Natural killer cell treated with Interleukin-12 subunit alpha and Interleukin-12 subunit beta and Interleukin-15 and Interleukin-18, amount 100 ng/mL, for 72 hours (primary cell): ENCODE data around the gene CD28. TPM values are rescaled to one million over a fixed set of nuclear protein-coding genes. Genes with fewer than 3 reads are reported as not detected.
A peak's percentile ranks its signal among the peaks of the same experiment; 100 is the strongest.

ENCODE experiments used
- ATAC-seq, 2 donors: fragments of 150-1000 bp; cut with Tn5 transposase in 1 of 2; sonication (Bioruptor Pico), chemical (Tn5 transposase) in 1 of 2; 2 replicates each; pipeline ENCODE4 v1.10.0; 2021
- DNase-seq: peaks from one replicate; pipeline ENCODE4 v3.0.0; 2022; ENCODE audit warnings: low spot score
- H3K27ac Mint-ChIP-seq, 2 donors: 1 replicate in 1 of 2; 2 replicates in 1 of 2; pipeline ENCODE4 v1.8.0; 2022; ENCODE audit warnings: mixed read lengths in 2 of 2, mild to moderate bottlenecking in 1 of 2, moderate library complexity in 1 of 2
- H3K27me3 Mint-ChIP-seq, 2 donors: 1 replicate in 1 of 2; 2 replicates in 1 of 2; pipeline ENCODE4 v1.8.0; 2022; ENCODE audit warnings: mixed read lengths in 2 of 2
- H3K36me3 Mint-ChIP-seq: one replicate; pipeline ENCODE4 v1.8.0; 2022; ENCODE audit warnings: mixed read lengths
- H3K4me1 Mint-ChIP-seq, 2 donors: 1 replicate in 1 of 2; 2 replicates in 1 of 2; pipeline ENCODE4 v1.8.0; 2022; ENCODE audit warnings: low read depth in 2 of 2, mixed read lengths in 2 of 2, mild to moderate bottlenecking in 1 of 2
- H3K4me3 Mint-ChIP-seq: one replicate; pipeline ENCODE4 v1.8.0; 2022; ENCODE audit warnings: mixed read lengths
- H3K9me3 Mint-ChIP-seq: 2 replicates; pipeline ENCODE4 v1.8.0; 2022; ENCODE audit warnings: mixed read lengths
- total RNA-seq, 2 donors: library from RNA; stranded (reverse); gene quantifications; one replicate each; pipeline ENCODE4 v1.2.3, GENCODE V29; 2022

The CD28 gene
- total RNA-seq, 2 donors from 2014 or later = 2.5 to 3.2 TPM

- H3K4me1 Mint-ChIP-seq = peaks cover 6 to 8% of the 10 kb centered on the region in 2 donors
- no peaks in the 10 kb centered on the region for H3K9me3 Mint-ChIP-seq
- DNase-seq = no peak
- H3K27me3 Mint-ChIP-seq = peaks cover 10 to 15% of the 10 kb centered on the region in 2 donors
- H3K36me3 Mint-ChIP-seq = no peaks in the 10 kb centered on the region
- H3K27ac Mint-ChIP-seq = peak overlapping the region in 1 of 2 donors; percentile 98
- ATAC-seq = no peak
- H3K4me3 Mint-ChIP-seq = no peak overlapping the region
Observed at GRCh38 chr2:203711399-203711798, 5.0 kb downstream of the CD28 start.

- H3K36me3 Mint-ChIP-seq = no peaks in the 10 kb centered on the region
Observed at GRCh38 chr2:203713381-203713780, 6.9 kb downstream of the CD28 start.

GRCh38 chr2:203714112-203714511 lies 7.7 kb downstream of the CD28 start:
- no peak for ATAC-seq
- Mint-ChIP-seq H3K9me3 (peaks cover 3% of the 10 kb centered on the region), H3K4me3 (no peak overlapping the region), H3K4me1 (peaks cover 13 to 15% of the 10 kb centered on the region in 2 donors), H3K36me3 (no peaks in the 10 kb centered on the region), H3K27me3 (peaks cover 10 to 15% of the 10 kb centered on the region in 2 donors), H3K27ac (no peak overlapping the region)
- no peak for DNase-seq

More at GRCh38 chr2:203713381-203713780, 6.9 kb downstream of the CD28 start:
- no peak overlapping the region for H3K4me3 Mint-ChIP-seq
- H3K4me1 Mint-ChIP-seq = peaks cover 9 to 10% of the 10 kb centered on the region in 2 donors
- H3K9me3 Mint-ChIP-seq = peaks cover 3% of the 10 kb centered on the region
- no peak for DNase-seq
- peak overlapping the region in 1 of 2 donors; percentile 14 for H3K27ac Mint-ChIP-seq
- ATAC-seq = no peak
- peaks cover 10 to 15% of the 10 kb centered on the region in 2 donors for H3K27me3 Mint-ChIP-seq

- H3K4me3 Mint-ChIP-seq = no peak overlapping the region
- DNase-seq (no peak), ATAC-seq (no peak)
- peaks cover 10 to 17% of the 10 kb centered on the region in 2 donors for H3K27me3 Mint-ChIP-seq
- peaks cover 21 to 22% of the 10 kb centered on the region in 2 donors for H3K4me1 Mint-ChIP-seq
- peak overlapping the region in 1 of 2 donors; percentile 4 for H3K27ac Mint-ChIP-seq
- H3K9me3 Mint-ChIP-seq = peaks cover 3% of the 10 kb centered on the region
- H3K36me3 Mint-ChIP-seq = no peaks in the 10 kb centered on the region
Observed at GRCh38 chr2:203715744-203716143, 9.3 kb downstream of the CD28 start.

- Mint-ChIP-seq H3K9me3 (peaks cover 3% of the 10 kb centered on the region), H3K27ac (peak overlapping the region in 1 of 2 donors; percentile 15)
- no peak for DNase-seq
Observed at GRCh38 chr2:203718087-203718486, 11.6 kb downstream of the CD28 start.

GRCh38 chr2:203719456-203720410 lies 13.3 kb downstream of the CD28 start:
- Mint-ChIP-seq H3K4me3 (peak overlapping the region; percentile 9), H3K9me3 (peaks cover 3% of the 10 kb centered on the region), H3K27me3 (peaks cover 0 to 22% of the 10 kb centered on the region in 2 donors), H3K27ac (peak overlapping the region; percentile 15 to 66), H3K36me3 (no peaks in the 10 kb centered on the region), H3K4me1 (peaks cover 16 to 27% of the 10 kb centered on the region in 2 donors)
- DNase-seq (no peak), ATAC-seq (no peak)

More at GRCh38 chr2:203718087-203718486, 11.6 kb downstream of the CD28 start:
- peak; percentile 76 to 86 for ATAC-seq
- Mint-ChIP-seq H3K4me3 (peak overlapping the region; percentile 23), H3K27me3 (peaks cover 6 to 23% of the 10 kb centered on the region in 2 donors), H3K4me1 (peaks cover 21 to 27% of the 10 kb centered on the region in 2 donors), H3K36me3 (no peaks in the 10 kb centered on the region)

- no peak overlapping the region for H3K4me3 Mint-ChIP-seq
- H3K36me3 Mint-ChIP-seq = no peaks in the 10 kb centered on the region
- ATAC-seq (no peak), DNase-seq (no peak)
- H3K27ac Mint-ChIP-seq = peak overlapping the region; percentile 21 to 56
- H3K4me1 Mint-ChIP-seq = peaks cover 16 to 27% of the 10 kb centered on the region in 2 donors
- H3K27me3 Mint-ChIP-seq = peaks cover 0 to 17% of the 10 kb centered on the region in 2 donors
- peaks cover 3% of the 10 kb centered on the region for H3K9me3 Mint-ChIP-seq
Observed at GRCh38 chr2:203720915-203721672, 14.7 kb downstream of the CD28 start.

DNA sequence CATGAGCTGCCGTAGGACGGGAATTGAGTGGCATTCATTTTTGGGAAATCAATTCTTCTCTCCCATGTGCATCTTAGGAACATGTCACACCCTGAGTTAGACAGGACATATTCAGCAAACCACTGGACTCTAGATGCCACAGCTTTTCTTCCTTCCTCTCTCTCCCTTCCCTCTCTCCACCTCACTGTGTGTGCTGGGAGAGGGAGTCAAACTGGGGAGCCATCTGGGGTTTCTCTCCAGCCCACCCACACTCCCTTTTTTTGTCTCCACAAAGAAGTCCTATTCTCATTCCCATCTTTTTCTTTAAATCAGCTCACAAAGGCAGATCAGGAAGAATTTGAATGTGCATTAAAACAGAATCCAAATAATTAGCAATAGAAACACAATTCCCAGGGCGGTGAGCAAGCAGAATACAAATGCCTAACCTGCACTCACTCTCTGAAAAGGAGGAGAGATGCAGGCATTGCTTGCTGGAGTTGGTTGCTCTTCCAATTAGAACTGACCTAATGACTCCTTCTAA lies 15.4 kb downstream of the CD28 start:
- peaks cover 16 to 27% of the 10 kb centered on the region in 2 donors for H3K4me1 Mint-ChIP-seq
- H3K27me3 Mint-ChIP-seq = peaks cover 0 to 16% of the 10 kb centered on the region in 2 donors
- ATAC-seq (no peak), DNase-seq (no peak)
- peak overlapping the region; percentile 21 to 56 for H3K27ac Mint-ChIP-seq
- H3K36me3 Mint-ChIP-seq = no peaks in the 10 kb centered on the region
- no peak overlapping the region for H3K4me3 Mint-ChIP-seq
- H3K9me3 Mint-ChIP-seq = peaks cover 3% of the 10 kb centered on the region

DNA sequence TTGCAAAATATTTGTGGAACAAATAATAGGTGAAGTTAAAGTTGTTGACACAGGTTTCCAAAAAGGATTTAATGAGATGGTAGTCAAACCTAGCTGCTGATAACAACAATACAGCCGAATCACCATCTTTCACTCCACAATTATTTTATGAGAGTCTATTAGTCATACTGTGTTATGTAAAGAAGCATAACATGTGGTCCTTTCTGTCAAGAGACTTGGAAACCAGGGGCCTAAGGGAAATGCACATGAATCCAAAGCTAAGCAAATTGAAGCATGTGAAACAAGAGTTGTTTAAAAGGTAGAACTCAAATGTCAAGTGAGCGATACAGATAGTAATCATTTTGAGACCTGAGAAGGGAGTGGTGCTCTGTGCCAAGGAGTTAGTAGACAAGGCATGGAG lies 16.0 kb downstream of the CD28 start:
- Mint-ChIP-seq H3K9me3 (peaks cover under 1% of the 10 kb centered on the region), H3K4me1 (peaks cover 16 to 25% of the 10 kb centered on the region in 2 donors), H3K4me3 (no peak overlapping the region), H3K27me3 (peaks cover 0 to 16% of the 10 kb centered on the region in 2 donors), H3K27ac (peak overlapping the region; percentile 21 to 56), H3K36me3 (no peaks in the 10 kb centered on the region)
- ATAC-seq (no peak), DNase-seq (no peak)

GRCh38 chr2:203728321-203728720 lies 21.9 kb downstream of the CD28 start:
- Mint-ChIP-seq H3K27ac (no peak overlapping the region), H3K4me1 (peaks cover 10 to 22% of the 10 kb centered on the region in 2 donors), H3K36me3 (no peaks in the 10 kb centered on the region)

DNA sequence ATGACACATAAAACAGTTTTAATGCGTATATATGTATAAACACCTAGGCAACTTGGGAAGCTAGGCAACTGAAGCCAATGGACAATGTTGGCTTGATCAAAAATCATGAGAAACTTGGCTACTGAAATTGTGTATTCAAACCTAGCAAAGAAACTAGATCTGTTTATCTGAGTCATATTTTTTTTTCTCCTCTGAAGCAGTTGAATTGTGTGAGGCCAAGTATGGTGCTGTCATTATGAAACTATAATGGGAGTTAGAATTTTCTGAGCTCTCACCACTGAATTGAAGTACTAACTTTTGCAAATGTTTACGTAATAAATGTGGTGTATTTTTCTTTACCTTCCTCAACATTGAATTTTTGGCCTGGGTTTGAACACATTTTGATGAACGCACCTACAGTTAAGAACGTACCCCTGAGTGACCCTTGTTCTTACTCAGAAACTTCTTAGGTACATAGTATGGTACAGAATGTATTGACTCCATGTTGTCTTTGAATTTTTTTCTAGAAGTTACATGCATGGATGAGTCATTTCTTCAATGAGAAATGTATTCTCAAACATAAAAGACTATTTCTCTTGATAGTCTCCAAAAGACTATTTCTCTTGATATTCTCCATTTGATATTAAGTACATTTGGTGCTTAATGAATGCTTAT lies 23.8 kb downstream of the CD28 start:
- ATAC-seq (peak; percentile 78 to 79), DNase-seq (no peak)
- Mint-ChIP-seq H3K9me3 (no peaks in the 10 kb centered on the region), H3K4me3 (peak overlapping the region; percentile 44), H3K27me3 (no peaks in the 10 kb centered on the region), H3K36me3 (no peaks in the 10 kb centered on the region), H3K27ac (peak overlapping the region; percentile 79 to 81), H3K4me1 (peaks cover 15 to 26% of the 10 kb centered on the region in 2 donors)

More at GRCh38 chr2:203728321-203728720, 21.9 kb downstream of the CD28 start:
- DNase-seq = no peak
- Mint-ChIP-seq H3K4me3 (no peak overlapping the region), H3K27me3 (peaks cover 0 to 4% of the 10 kb centered on the region in 2 donors), H3K9me3 (no peaks in the 10 kb centered on the region)
- no peak for ATAC-seq

- no peak for DNase-seq
Observed at GRCh38 chr2:203730883-203731282, 24.4 kb downstream of the CD28 start.

More at GRCh38 chr2:203730883-203731282, 24.4 kb downstream of the CD28 start:
- Mint-ChIP-seq H3K36me3 (no peaks in the 10 kb centered on the region), H3K27ac (peak overlapping the region; percentile 79 to 81), H3K9me3 (no peaks in the 10 kb centered on the region), H3K27me3 (no peaks in the 10 kb centered on the region), H3K4me1 (peaks cover 15 to 26% of the 10 kb centered on the region in 2 donors), H3K4me3 (peak overlapping the region; percentile 9)
- ATAC-seq = no peak
